Ramos (cell line): Measurements from ENCODE around the gene RALB.

Source experiments
- in situ Hi-C: fragments of 300-500 bp; cut with MboI; formaldehyde crosslinking; loops from one replicate; pipeline ENCODE4 v1.14.3; 2022; ENCODE audit warnings: low sequenced_read_pairs; ENCODE audit not compliant: unreplicated experiment

The RALB gene

DNA sequence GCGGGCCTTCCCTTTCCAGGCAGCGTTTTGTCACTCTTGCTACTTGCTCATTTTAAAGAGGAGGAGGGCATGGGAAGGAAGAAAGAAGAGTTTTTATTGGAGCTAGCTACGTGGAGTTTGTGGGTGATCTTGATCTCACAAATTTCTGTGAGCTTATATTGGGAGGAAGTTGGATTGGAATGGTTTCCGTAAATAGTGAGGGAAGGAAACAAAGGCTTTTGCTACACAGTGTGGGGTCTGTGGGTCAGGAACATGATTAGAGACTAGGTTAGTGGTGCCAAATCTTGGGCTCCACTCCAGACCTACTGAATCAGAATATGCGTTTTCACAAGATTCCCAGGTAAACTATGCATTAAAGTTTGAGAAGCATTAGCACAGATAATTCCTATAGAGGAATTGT, 8.1 kb downstream of the RALB start:
- in situ Hi-C loops: no loop called here

GRCh38 chr2:120261387-120262006, 8.8 kb downstream of the RALB start:
- in situ Hi-C loops: no loop called here

- in situ Hi-C loops: no loop called here
These were observed 9.5 kb downstream of the RALB start for GRCh38 chr2:120262150-120262549.

DNA sequence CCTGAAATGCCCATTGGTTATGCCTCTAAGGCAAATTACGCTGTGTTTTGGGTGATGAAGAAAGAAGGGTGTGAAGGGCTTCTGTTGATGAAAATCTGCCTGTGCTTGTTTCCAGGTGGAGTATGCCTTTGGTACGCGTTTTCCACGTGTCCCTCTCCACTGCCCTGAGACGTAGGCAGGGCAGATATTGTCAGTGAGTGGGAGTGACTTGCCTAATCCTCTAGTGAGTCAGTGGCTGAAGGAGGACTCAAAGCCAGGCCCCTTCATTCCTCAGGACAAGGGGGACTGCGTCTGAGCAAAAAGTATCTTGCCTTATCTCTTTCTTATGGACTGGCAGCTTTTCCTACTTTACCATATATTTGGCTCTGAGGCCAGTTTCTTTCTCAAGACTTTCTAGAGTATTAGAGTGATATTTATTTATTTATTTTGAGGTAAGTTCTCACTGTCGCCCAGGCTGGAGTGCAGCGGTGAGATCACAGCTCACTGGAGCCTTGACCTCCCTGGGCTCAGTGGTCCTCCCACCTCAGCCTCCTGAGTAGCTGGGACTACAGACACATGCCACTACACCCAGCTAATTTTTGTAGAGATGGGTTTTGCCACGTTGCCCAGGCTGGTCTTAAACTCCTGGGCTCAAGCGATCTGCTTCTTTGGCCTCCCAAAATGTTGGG, 10.2 kb downstream of the RALB start:
- in situ Hi-C loops: no loop called here

DNA sequence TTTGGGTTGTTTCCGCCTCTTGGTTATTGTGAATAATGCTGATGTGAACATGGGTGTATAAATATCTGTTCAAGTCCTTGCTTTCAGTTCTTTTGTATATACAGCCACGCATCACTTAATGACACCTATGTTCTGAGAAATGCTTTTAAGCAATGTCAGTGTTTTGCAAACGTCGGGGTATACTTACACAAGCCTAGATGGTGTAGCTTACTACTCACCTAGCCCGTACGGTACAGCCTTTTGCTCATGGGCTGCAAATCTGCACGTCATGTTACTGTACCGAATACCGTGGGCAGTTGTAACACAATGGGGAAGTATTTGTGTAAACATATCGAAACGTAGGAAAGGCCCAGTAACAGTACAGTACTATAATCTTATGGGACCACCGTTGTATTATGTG, 12.4 kb downstream of the RALB start:
- in situ Hi-C loops: no loop called here

GRCh38 chr2:120267348-120267747, 14.7 kb downstream of the RALB start:
- in situ Hi-C loops: no loop called here

DNA sequence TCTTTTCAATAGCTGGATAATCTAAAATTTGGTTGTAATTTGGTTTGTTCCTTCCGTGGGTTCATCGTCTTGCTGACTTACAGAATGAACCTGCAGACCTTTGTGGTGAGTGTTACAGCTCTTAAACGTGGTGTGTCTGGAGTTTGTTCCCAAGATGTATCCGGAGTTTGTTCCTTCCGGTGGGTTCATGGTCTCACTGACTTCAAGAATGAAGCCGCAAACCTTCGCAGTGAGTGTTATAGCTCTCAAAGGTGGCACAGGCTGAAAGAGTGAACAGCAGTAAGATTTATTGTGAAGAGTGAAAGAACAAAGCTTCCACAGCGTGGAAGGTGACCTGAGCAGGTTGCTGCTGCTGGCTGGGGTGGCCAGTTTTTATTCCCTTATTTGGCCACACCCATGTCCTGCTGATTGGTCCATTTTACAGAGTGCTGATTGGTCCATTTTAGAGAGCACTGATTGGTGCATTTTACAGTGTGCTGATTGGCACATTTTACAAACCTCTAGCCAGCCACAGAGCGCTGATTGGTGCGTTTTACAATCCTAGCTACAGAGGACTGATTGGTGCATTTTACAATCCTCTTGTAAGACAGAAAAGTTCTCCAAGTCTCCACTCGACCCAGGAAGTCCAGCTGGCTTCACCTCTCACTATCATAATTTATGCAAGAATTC, 16.6 kb downstream of the RALB start:
- in situ Hi-C loops: no loop called here

- in situ Hi-C loops: no loop called here
These were observed 17.2 kb downstream of the RALB start for GRCh38 chr2:120269816-120270215.

- in situ Hi-C loops: no loop called here
These were observed 19.2 kb downstream of the RALB start for GRCh38 chr2:120271711-120272379.

- in situ Hi-C loops: no loop called here
These were observed 20.3 kb downstream of the RALB start for GRCh38 chr2:120272763-120273481.

DNA sequence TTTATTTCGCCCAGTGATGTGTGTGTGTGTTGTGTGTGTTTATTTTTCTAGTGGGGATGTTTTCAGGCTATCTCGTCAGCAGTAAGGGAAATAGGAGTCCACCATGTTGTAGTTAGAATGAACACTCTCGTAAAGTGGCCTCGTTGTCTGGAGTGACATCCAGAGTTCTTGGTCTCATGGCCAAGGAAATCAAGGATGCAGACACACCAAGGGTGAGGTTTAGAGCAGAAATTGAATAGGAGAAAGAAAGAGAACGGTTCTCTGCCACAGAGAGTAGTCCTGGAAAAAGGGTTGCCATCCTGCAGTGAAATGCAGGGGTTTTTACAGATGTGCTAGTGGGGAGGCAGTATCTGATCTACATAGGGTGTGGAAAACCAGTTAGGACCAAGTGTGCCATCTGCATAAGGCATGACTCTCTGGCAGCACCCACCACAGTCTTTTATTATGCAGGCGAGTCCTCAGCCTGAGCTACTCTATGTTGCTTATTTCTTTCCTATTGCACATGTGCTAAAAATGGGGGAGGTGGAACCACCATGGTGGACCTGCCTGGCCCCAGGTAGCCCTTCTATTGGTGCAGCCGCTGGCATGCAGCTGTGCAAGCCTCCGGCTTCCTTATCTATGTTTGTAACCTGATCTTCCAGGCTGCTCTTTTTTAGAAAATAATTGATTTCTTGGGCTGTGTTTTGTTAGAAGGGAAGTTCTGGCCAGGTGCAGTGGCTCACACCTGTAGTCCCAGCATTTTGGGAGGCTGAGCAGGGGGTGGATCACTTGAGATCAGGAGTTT, 23.2 kb downstream of the RALB start:
- in situ Hi-C loops: no loop called here

DNA sequence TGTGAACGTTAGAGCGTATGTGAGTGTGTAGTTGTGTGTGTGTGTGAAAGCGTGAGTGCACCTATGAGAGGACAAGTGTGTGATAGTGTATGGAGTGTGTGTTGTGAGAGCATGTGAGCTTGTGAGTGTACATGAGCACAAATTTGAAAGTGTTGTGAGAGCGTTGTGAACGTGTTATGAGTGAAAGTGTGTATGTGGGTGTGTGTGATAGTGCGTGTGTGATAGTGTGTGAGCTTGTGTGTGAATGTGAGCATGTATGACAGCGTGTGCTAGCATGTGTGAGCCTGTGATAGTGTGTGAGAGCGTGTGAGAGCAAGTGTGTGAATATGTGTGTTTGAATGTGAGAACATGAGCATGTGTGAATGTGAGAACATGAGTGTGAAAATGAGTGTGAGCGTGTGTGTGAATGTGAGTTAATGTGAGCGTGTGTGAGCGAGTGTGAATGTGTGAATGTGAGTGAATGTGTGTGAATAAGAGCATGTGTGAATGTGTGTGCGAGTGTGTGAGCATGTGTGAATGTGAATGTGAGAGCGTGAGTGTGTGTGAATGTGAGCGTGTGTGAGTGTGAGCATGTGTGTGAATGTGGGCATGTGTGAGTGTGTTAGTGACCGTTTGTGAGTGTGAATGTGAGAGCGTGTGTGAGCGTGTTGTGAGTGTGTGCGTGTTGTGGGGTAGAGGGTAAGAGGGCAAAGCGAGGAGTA, 25.0 kb downstream of the RALB start:
- in situ Hi-C loops: no loop called here

DNA sequence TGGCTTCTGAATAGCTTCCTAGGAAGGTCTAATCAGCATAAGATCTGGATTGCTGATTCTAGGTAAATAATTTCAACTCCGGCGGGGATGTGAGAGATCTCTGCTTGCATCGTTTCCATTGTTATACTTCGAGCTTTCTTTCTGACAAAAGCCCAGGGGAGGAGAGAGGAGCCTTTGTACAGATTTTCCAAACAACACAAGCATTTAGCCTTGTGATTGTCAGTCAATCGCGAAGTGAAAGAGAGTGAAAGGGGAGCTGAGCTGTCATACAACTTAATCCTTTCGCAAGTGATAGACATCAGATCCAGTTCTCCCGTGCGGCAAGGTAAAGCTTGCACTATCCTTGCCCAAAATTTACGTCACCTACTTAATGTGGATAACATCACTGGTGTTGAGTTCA, 26.2 kb downstream of the RALB start:
- in situ Hi-C loops: no loop called here

DNA sequence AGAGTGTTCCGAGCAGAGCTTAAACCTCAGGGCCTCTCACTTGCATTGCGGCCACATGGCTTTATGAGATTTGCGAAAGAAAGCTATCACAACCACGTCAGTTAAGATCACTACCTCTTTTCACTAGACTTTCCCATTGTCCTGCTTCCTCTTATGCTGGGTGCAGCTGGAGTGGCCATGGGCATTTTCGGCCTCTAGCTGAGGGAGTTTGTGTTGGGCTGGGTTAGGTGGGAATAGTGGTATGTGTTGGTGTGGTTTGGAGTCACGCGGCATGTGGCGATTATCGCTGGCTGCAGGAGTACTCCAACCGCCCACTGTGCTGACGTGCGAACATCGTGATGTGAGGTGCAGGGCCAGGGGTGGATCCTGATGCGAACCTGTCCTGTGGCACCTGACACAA, 27.1 kb downstream of the RALB start:
- in situ Hi-C loops: no loop called here

DNA sequence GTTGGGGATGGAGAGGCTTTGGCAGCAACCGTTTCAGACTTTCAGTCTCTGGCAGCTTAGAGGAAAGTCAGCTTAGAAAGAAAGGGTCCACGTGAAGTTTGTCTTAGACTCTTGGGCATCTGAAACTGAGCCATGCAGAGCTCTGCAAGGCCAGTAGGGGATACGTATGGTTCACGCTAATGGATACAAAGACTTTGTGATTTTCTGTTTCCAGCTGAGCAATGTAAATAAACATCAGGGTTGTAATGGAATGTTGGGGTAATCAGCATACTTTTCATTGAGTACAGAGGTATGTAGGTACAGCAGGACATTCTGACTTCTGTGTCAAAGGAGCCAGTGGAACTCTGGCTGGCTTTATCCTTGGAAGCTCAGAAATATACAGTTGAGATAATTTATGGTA, 31.0 kb downstream of the RALB start:
- in situ Hi-C loops: no loop called here

GRCh38 chr2:120285056-120285455, 32.4 kb downstream of the RALB start:
- in situ Hi-C loops: no loop called here

DNA sequence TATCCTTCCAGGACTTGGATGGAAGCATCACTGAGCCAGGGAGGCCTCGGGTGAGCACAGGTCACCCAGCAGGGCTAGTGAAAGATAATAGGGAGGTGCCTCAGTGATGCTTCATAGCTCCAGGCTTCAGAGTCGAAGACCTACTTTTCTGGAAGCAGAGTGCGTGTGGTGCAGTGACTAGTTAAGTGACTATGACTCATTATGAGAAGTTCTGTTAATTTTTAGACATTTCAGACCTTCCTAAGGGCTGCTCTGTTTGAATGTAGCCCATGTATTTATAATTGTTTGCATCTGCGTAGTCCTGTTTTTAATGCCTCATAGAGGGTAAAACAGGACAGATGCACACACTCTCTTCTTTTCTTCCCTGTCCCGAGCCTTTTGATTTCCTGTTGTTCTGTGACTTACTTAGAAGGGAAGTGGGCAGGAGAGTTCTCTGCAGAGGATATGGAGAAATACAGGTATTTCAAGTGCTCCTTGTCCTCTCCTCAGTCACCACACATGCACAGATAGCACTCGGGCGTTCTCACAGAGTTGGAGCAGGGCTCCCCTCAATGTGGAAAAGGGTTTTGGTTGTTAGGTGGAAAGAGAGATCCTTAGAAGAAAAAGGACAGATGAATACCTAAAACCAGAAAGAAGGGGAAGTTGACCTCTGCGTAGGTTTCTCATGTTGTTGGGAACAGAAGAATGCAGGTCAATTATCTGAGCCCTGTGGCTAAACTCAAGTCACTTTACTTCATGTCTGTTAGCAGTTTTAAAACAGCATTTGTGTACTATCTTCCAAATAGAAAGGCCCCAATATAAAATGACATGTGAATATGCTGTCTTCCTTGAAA, 34.7 kb downstream of the RALB start:
- in situ Hi-C loops: no loop called here

GRCh38 chr2:120288016-120288373, 35.3 kb downstream of the RALB start:
- in situ Hi-C loops: no loop called here
